ENCODE measurements around the gene CRYBA4. TPM values are rescaled to one million over a fixed set of nuclear protein-coding genes. Genes with fewer than 3 reads are reported as not detected.
A peak's percentile ranks its signal among the peaks of the same experiment; 100 is the strongest.

CRYBA4 gene
- total RNA-seq, 4 donors from 2014 or later, result not detected

DNA sequence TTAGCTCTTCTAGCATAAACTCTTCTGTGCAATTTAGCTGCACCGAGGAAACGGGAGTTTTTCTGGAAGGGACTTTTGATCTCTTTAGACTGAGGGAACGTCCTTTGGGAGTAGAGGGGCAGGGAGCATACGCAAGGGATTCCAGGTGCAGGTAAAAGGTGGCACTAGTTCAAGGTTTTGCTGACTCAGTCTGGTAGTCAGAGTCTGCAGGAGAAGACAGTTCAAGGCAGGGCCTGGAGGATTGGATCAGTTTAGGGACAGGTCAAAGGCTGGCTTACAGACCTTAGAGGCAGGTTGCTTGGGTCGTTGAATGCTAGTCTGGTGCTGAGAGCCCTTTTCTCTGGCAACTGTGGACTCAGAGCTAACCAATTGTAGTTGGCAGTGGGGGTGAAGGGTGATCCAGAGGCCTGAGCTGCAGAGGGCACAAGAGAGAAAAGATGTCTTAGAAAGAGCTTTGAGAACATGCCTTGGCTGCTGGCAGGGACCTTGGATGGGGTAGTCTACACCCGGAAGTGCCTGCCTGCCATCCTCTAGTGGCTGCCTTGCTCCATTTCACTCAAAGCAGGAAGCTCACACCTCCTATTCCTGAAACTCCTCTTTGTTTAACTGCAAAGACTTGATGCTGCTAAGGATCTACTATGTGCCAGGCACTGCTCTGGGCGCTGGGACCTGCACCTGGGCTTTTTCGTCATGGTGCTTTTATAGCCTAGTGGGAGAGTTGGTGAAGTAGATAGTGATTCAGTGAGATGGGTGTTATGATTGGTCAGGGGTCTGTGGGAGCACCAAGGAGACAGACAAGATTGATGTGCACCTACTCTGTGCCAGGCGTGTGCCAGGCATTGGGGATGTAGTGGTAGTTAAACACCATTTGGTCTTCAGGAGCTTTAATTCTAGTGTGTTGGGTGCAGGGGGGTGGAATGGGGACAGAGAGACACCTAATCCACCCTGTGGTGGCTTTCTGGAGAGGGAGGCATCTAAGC, 52.7 kb downstream of the CRYBA4 start:
- peaks cover 20 to 44% (median 32%) of the 10 kb centered on the region in 4 donors for H3K4me1 ChIP-seq
- 93% methylated on average over 9 of the region's 9 CpGs for WGBS
- intact Hi-C loops (cut with DNase I), result no loop called here
- no peaks in the 10 kb centered on the region for H3K36me3 ChIP-seq
- no peaks in the 10 kb centered on the region for H3K27me3 ChIP-seq
- no peak for DNase-seq (ENCODE audit: extremely low spot score)
- no peaks in the 10 kb centered on the region for H3K9me3 ChIP-seq
- TF ChIP-seq EP300 (IDR thresholded peaks at IDR 0.05) (no peak), POLR2AphosphoS5 (IDR thresholded peaks at IDR 0.05) (no peak), CTCF (IDR thresholded peaks at IDR 0.05) (no peak), POLR2A (IDR thresholded peaks at IDR 0.05; ENCODE audit: low read depth) (no peak)
- no peak overlapping the region for H3K27ac ChIP-seq (replicated peaks in 1 of 4)
- peak overlapping the region in 2 of 4 donors; percentile 1 to 70 for H3K4me3 ChIP-seq

GRCh38 chr22:26675687-26676268, 54.0 kb downstream of the CRYBA4 start:
- TF ChIP-seq EP300 (IDR thresholded peaks at IDR 0.05), result no peak
- no peak for TF ChIP-seq CTCF (IDR thresholded peaks at IDR 0.05)
- TF ChIP-seq POLR2A (IDR thresholded peaks at IDR 0.05; ENCODE audit: low read depth), result no peak
- no peak for TF ChIP-seq POLR2AphosphoS5 (IDR thresholded peaks at IDR 0.05)
- no peak for DNase-seq (ENCODE audit: extremely low spot score)
- Histone ChIP-seq H3K36me3 (peaks cover 0 to 7% (median 5%) of the 10 kb centered on the region in 4 donors), H3K4me1 (peaks cover 20 to 44% (median 33%) of the 10 kb centered on the region in 4 donors), H3K9me3 (no peaks in the 10 kb centered on the region), H3K27ac (replicated peaks in 1 of 4) (no peak overlapping the region), H3K27me3 (no peaks in the 10 kb centered on the region), H3K4me3 (no peak overlapping the region)
- intact Hi-C loops (cut with DNase I), result no loop called here
- WGBS, result 92% methylated on average over 3 of the region's 4 CpGs

DNA sequence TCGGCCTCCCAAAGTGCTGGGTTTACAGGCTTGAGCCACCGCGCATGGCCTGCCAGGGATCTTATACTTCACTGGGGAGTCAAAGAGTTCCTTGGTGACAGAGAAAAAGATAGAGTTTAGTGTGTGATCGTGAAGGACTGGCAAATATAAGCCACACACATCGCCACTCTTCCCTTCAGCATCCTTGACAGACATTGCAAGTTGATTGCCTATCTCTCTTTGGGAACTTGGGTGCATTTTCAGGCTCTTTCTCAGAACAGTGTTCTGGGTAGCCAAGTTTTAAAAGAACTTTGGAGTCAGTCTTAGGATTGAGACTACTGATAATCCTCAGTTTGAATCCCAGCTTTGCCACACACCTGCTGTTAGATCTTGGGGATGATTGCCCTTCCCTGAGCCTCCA, 55.5 kb downstream of the CRYBA4 start:
- no peak for TF ChIP-seq POLR2A (IDR thresholded peaks at IDR 0.05; ENCODE audit: low read depth)
- intact Hi-C loops (cut with DNase I), result no loop called here

GRCh38 chr22:26679003-26679629, 57.4 kb downstream of the CRYBA4 start:
- no peaks in the 10 kb centered on the region for H3K27me3 ChIP-seq
- H3K36me3 ChIP-seq, result peaks cover 0 to 34% (median 26%) of the 10 kb centered on the region in 4 donors
- peaks cover 9 to 34% (median 23%) of the 10 kb centered on the region in 4 donors for H3K4me1 ChIP-seq
- TF ChIP-seq EP300 (IDR thresholded peaks at IDR 0.05), result no peak
- TF ChIP-seq CTCF (IDR thresholded peaks at IDR 0.05), result peak; percentile 90 to 98 (median 90)
- DNase-seq (ENCODE audit: extremely low spot score), result no peak
- intact Hi-C loops (cut with DNase I), result no loop called here
- no peaks in the 10 kb centered on the region for H3K9me3 ChIP-seq
- 47% methylated on average over 9 of the region's 9 CpGs for WGBS
- H3K4me3 ChIP-seq, result no peak overlapping the region
- H3K27ac ChIP-seq (replicated peaks in 1 of 4), result no peak overlapping the region

More for the DNA sequence above, 55.5 kb downstream of the CRYBA4 start:
- no peak overlapping the region for H3K27ac ChIP-seq (replicated peaks in 1 of 4)
- no peaks in the 10 kb centered on the region for H3K27me3 ChIP-seq
- no peak overlapping the region for H3K4me3 ChIP-seq
- DNase-seq (ENCODE audit: extremely low spot score), result no peak
- WGBS, result 97% methylated on average over 5 of the region's 5 CpGs
- peaks cover 19 to 47% (median 34%) of the 10 kb centered on the region in 4 donors for H3K4me1 ChIP-seq
- no peaks in the 10 kb centered on the region for H3K9me3 ChIP-seq
- peaks cover 0 to 21% (median 19%) of the 10 kb centered on the region in 4 donors for H3K36me3 ChIP-seq

Small RNA genes within 50 kb of the gene (small RNA-seq; reads per million reads assigned to genes)
- 0 reads per million in 3 donors for gene RF01874

Other genes with a start within 250 kb of the CRYBA4 start
- 1 to 10 TPM in 2 of 4 donors, under 1 TPM in 2; 0.42 to 1.1 (median 0.88) TPM for gene ASPHD2, start 192.7 kb upstream of the CRYBA4 start, total RNA-seq
- 10 to 100 TPM; 15.4 to 17.9 (median 17.5) TPM for gene HPS4, start 138.2 kb upstream of the CRYBA4 start, total RNA-seq
- 10 to 100 TPM; 12.7 to 20.5 (median 15.2) TPM for gene SRRD, start 138.1 kb upstream of the CRYBA4 start, total RNA-seq
- 10 to 100 TPM; 17.9 to 23.5 (median 20.4) TPM for gene TFIP11, start 109.5 kb upstream of the CRYBA4 start, total RNA-seq
- gene TPST2, start 31.8 kb upstream of the CRYBA4 start, total RNA-seq, result 10 to 100 TPM; 22.0 to 30.9 (median 28.7) TPM
- gene CRYBB1, start 3.9 kb upstream of the CRYBA4 start, total RNA-seq, result under 1 TPM in 3 of 4 donors, not detected in 1; 0.33 to 0.86 (median 0.83) TPM
- 1 to 10 TPM in 1 of 4 donors, under 1 TPM in 3; 0.19 to 1.2 (median 0.38) TPM for gene MIAT, start 35.6 kb downstream of the CRYBA4 start, total RNA-seq